Peyer's patch (tissue), 4 donors: ENCODE data around the gene ITIH4. TPM values are rescaled to one million over a fixed set of nuclear protein-coding genes. Genes with fewer than 3 reads are reported as not detected.

ENCODE experiments used
- DNase-seq, 3 donors: peaks; one replicate each; pipeline ENCODE4 v3.0.0-alpha.2; 2017 to 2019
- H3K27ac ChIP-seq, 4 donors: fragments of 200-600 bp; sonication (generic); one replicate each; pipeline ENCODE4 v1.5.1; 2016 to 2019
- H3K27me3 ChIP-seq, 2 donors: fragments of 200-600 bp; sonication (generic); one replicate each; pipeline ENCODE4 v1.5.1; 2019
- H3K36me3 ChIP-seq, 3 donors: fragments of 200-600 bp; sonication (generic); one replicate each; pipeline ENCODE4 v1.5.1; 2016 to 2019
- H3K4me1 ChIP-seq, 4 donors: fragments of 200-600 bp; sonication (generic); one replicate each; pipeline ENCODE4 v1.5.1; 2016 to 2019
- H3K4me3 ChIP-seq, 4 donors: fragments of 200-600 bp; sonication (generic); 1 replicate in 3 of 4; 2 replicates in 1 of 4; pipeline ENCODE4 v1.5.1; 2016 to 2019; ENCODE audit warnings: mild to moderate bottlenecking in 1 of 4
- H3K9me3 ChIP-seq, 4 donors: fragments of 200-600 bp; sonication (generic); one replicate each; pipeline ENCODE4 v1.5.1; 2016 to 2019; ENCODE audit warnings: mild to moderate bottlenecking in 1 of 4
- POLR2A ChIP-seq, 2 donors: fragments of 450-650 bp; IDR thresholded peaks; one replicate each; pipeline ENCODE4 v1.5.1; 2017; ENCODE audit warnings: antibody characterized with exemption in 2 of 2, mild to moderate bottlenecking in 2 of 2, moderate library complexity in 2 of 2
- total RNA-seq, 4 donors: library from RNA; depleted of rRNA; stranded (reverse); fragments of >200 nt; gene quantifications; one replicate each; pipeline ENCODE4 v1.1.0, GENCODE V29; 2016
- TF ChIP-seq, protein P1 (sequence below), 6 experiments: fragments of 450-650 bp in 4 of 6; fragments of 200-600 bp in 2 of 6; sonication (generic) in 1 of 6; IDR thresholded peaks; one replicate each; pipeline ENCODE4 v1.5.1; 2017 to 2019; ENCODE audit warnings: antibody characterized with exemption in 6 of 6, mild to moderate bottlenecking in 3 of 6, moderate library complexity in 1 of 6

The ITIH4 gene
- total RNA-seq, 4 donors from 2014 or later, result 1.1 to 19.8 (median 1.9) TPM

DNA sequence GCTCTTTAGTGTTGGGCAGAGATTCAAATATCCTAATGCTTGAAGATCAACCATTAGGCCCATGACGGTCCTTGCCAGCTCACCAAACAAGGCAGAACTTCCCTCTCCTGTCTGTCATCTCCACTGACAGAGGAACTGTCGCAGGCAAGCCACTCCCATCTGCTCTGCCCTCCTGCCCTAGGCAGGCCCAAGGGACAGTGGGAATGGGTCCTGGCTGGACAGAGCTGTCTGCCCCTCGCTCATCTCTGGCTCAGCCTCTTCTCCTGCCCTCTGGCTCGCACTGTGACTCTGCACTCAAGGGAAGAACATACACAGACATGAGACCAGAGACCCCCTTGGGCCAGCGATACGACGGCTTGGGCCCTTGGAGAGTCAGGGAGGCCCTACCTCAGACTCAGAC lies 12.0 kb upstream of the ITIH4 start:
- no peak overlapping the region for H3K27ac ChIP-seq
- no peaks in the 10 kb centered on the region for H3K9me3 ChIP-seq
- H3K27me3 ChIP-seq, result no peaks in the 10 kb centered on the region
- H3K36me3 ChIP-seq, result peaks cover 0 to 5% (median 0%) of the 10 kb centered on the region in 3 donors
- H3K4me1 ChIP-seq, result peaks cover 0 to 16% (median 2%) of the 10 kb centered on the region in 4 donors
- TF ChIP-seq, protein P1, sequence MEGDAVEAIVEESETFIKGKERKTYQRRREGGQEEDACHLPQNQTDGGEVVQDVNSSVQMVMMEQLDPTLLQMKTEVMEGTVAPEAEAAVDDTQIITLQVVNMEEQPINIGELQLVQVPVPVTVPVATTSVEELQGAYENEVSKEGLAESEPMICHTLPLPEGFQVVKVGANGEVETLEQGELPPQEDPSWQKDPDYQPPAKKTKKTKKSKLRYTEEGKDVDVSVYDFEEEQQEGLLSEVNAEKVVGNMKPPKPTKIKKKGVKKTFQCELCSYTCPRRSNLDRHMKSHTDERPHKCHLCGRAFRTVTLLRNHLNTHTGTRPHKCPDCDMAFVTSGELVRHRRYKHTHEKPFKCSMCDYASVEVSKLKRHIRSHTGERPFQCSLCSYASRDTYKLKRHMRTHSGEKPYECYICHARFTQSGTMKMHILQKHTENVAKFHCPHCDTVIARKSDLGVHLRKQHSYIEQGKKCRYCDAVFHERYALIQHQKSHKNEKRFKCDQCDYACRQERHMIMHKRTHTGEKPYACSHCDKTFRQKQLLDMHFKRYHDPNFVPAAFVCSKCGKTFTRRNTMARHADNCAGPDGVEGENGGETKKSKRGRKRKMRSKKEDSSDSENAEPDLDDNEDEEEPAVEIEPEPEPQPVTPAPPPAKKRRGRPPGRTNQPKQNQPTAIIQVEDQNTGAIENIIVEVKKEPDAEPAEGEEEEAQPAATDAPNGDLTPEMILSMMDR (IDR thresholded peaks at IDR 0.05), result no peak
- no peak for TF ChIP-seq POLR2A (IDR thresholded peaks at IDR 0.05)
- H3K4me3 ChIP-seq, result no peak overlapping the region
- no peak for DNase-seq

DNA sequence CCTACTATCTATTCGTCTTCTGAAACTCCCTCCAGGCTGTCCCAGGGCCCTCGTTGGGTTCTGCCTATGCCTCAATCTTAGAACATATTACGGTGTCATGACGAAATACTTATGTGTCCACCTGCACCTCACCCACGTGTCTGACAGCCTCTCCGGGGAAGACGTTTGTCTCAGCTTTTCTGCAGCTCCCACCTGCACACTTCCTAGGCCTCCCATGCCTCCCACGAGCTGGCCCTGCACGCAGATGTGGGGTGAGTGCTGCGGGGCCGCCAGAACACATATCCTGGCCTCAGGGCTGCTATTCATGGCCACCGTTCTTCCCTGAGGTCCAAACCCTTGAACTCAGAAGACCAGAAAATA lies 11.5 kb upstream of the ITIH4 start:
- Histone ChIP-seq H3K4me3 (no peak overlapping the region), H3K27me3 (no peaks in the 10 kb centered on the region), H3K36me3 (peaks cover 0 to under 1% (median 0%) of the 10 kb centered on the region in 3 donors), H3K4me1 (peaks cover 0 to 16% (median 2%) of the 10 kb centered on the region in 4 donors), H3K9me3 (no peaks in the 10 kb centered on the region), H3K27ac (no peak overlapping the region)
- TF ChIP-seq, protein P1 (IDR thresholded peaks at IDR 0.05), result no peak
- TF ChIP-seq POLR2A (IDR thresholded peaks at IDR 0.05), result no peak
- no peak for DNase-seq

DNA sequence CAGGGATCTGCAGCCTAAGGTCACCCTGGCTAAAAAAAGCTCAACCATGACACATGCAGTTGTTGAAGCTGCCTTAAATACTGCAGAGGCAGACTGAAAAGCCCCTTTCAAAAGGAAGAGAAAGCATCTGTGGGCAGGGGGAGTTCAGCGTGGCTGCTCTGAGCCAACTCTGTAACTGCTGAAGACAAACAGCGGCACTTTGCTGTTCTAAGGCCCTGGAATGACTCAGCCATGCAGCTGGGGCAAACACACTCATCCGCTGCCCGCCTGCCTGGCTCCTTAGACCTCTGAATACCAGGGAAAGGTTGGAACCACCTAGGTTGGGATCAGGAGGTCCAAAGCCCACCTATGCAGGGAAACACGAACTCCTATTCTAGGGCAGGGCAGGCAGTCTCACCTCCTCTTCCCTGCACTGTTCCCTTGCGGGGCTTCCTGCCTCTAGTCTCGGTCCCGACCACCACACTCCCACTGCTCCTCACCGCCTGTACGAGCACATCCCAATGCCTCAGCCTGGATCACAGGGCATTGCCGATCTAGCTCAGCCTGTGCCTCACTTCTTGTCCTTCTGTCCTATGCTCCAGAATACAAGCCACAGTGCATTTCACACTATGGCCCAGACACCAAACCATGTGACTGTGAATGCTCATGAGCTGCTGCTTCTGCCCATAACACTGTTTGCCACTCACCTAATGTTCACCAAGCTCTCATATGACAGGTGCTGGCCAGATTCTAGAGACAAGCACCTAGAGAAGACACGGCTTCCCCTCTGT lies 10.9 kb upstream of the ITIH4 start:
- peaks cover 0 to 16% (median 0%) of the 10 kb centered on the region in 4 donors for H3K4me1 ChIP-seq
- H3K4me3 ChIP-seq, result no peak overlapping the region

GRCh38 chr3:52839892-52840545 lies 9.5 kb upstream of the ITIH4 start:
- no peaks in the 10 kb centered on the region for H3K27me3 ChIP-seq
- no peaks in the 10 kb centered on the region for H3K36me3 ChIP-seq
- H3K4me1 ChIP-seq, result peaks cover 0 to 16% (median 0%) of the 10 kb centered on the region in 4 donors
- H3K9me3 ChIP-seq, result no peaks in the 10 kb centered on the region
- no peak overlapping the region for H3K27ac ChIP-seq
- DNase-seq, result no peak
- TF ChIP-seq POLR2A (IDR thresholded peaks at IDR 0.05), result no peak
- TF ChIP-seq, protein P1 (IDR thresholded peaks at IDR 0.05), result no peak
- H3K4me3 ChIP-seq, result no peak overlapping the region

More for the DNA sequence above, 10.9 kb upstream of the ITIH4 start:
- H3K27me3 ChIP-seq, result no peaks in the 10 kb centered on the region
- H3K36me3 ChIP-seq, result no peaks in the 10 kb centered on the region
- no peaks in the 10 kb centered on the region for H3K9me3 ChIP-seq
- no peak for DNase-seq
- TF ChIP-seq POLR2A (IDR thresholded peaks at IDR 0.05), result no peak
- TF ChIP-seq, protein P1 (IDR thresholded peaks at IDR 0.05), result no peak
- H3K27ac ChIP-seq, result no peak overlapping the region

DNA sequence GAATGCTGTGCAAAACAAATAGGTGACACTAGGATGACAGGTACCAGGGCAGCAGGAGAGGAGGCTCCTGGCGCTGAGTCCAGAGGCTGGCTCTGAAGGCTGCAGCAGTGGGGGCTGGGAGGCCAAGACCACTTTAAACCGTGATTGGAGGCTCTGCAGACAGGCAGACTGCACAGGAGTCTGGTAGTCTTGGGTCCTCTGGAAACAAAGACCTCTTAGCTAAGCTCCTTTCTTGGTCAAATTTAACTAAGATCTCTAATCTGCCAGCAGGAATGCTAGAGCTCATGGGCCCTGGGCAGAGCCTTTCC lies 8.8 kb upstream of the ITIH4 start:
- no peak overlapping the region for H3K27ac ChIP-seq
- peaks cover 0 to 8% (median 0%) of the 10 kb centered on the region in 4 donors for H3K4me1 ChIP-seq
- H3K36me3 ChIP-seq, result no peaks in the 10 kb centered on the region
- H3K27me3 ChIP-seq, result no peaks in the 10 kb centered on the region
- no peak for DNase-seq
- no peaks in the 10 kb centered on the region for H3K9me3 ChIP-seq
- H3K4me3 ChIP-seq, result no peak overlapping the region
- TF ChIP-seq, protein P1 (IDR thresholded peaks at IDR 0.05), result no peak
- no peak for TF ChIP-seq POLR2A (IDR thresholded peaks at IDR 0.05)
